Natural killer cell (primary cell): ENCODE measurements around the gene MACO1. TPM values are rescaled to one million over a fixed set of nuclear protein-coding genes. Genes with fewer than 3 reads are reported as not detected.

Source experiments
- ATAC-seq, 3 donors: fragments of 150-1000 bp in 2 of 3; fragments of 200-7000 bp in 1 of 3; cut with Tn5 transposase; 1 replicate in 1 of 3; 2 replicates in 2 of 3; pipeline ENCODE4 v1.10.0; 2021; ENCODE audit warnings: mild to moderate bottlenecking in 2 of 3, moderate library complexity in 2 of 3
- DNase-seq, 2 donors: peaks; one replicate each; pipeline versions ENCODE4 v3.0.0 to v3.0.0-alpha.2; 2013 to 2021; ENCODE audit warnings: mixed read lengths in 1 of 2
- H3K27ac ChIP-seq: one replicate; pipeline ENCODE4 v1.5.1; 2013; ENCODE audit warnings: mild to moderate bottlenecking, low read length
- H3K27me3 ChIP-seq: one replicate; pipeline ENCODE4 v1.6.1; 2013; ENCODE audit warnings: low read length; ENCODE audit not compliant: control insufficient read depth, insufficient read depth
- H3K36me3 ChIP-seq: one replicate; pipeline ENCODE4 v1.6.1; 2013; ENCODE audit warnings: low read length; ENCODE audit not compliant: control insufficient read depth, insufficient read depth
- H3K4me1 ChIP-seq: one replicate; pipeline ENCODE4 v1.6.1; 2013; ENCODE audit warnings: low read length; ENCODE audit not compliant: control insufficient read depth, insufficient read depth
- H3K4me3 ChIP-seq: one replicate; pipeline ENCODE4 v1.5.1; 2013; ENCODE audit warnings: low read length
- H3K9me3 ChIP-seq: one replicate; pipeline ENCODE4 v1.6.1; 2013; ENCODE audit warnings: low read length; ENCODE audit not compliant: control insufficient read depth, insufficient read depth
- H3K27ac Mint-ChIP-seq, 2 donors: one replicate each; pipeline ENCODE4 v1.8.0; 2022; ENCODE audit warnings: mild to moderate bottlenecking in 2 of 2, mixed read lengths in 2 of 2, moderate library complexity in 1 of 2
- H3K27me3 Mint-ChIP-seq, 2 donors: one replicate each; pipeline ENCODE4 v1.8.0; 2022; ENCODE audit warnings: low read depth in 2 of 2, mixed read lengths in 2 of 2
- H3K36me3 Mint-ChIP-seq: one replicate; pipeline ENCODE4 v1.8.0; 2022; ENCODE audit warnings: mixed read lengths
- H3K4me1 Mint-ChIP-seq, 2 donors: one replicate each; pipeline ENCODE4 v1.8.0; 2022; ENCODE audit warnings: mixed read lengths in 2 of 2
- H3K4me3 Mint-ChIP-seq: one replicate; pipeline ENCODE4 v1.8.0; 2022; ENCODE audit warnings: mild to moderate bottlenecking, moderate library complexity, mixed read lengths
- H3K9me3 Mint-ChIP-seq, 2 donors: one replicate each; pipeline ENCODE4 v1.8.0; 2022; ENCODE audit warnings: mixed read lengths in 2 of 2
- WGBS: methylation state at CpG from one replicate; pipeline ENCODE4 v1.1.7; 2013; ENCODE audit warnings: missing lambda C conversion rate; ENCODE audit not compliant: insufficient coverage; 5-methylcytosine and 5-hydroxymethylcytosine counted together
- intact Hi-C: fragments of 100-400 bp; cut with micrococcal nuclease; formaldehyde crosslinking; loops from one replicate; pipeline ENCODE4 v1.14.2; 2022
- total RNA-seq, 4 donors: library from RNA; stranded (reverse); fragments of 120-200 nt in 1 of 4; gene quantifications; one replicate each; pipeline versions ENCODE4 v1.2.3 to v1.2.4, GENCODE V29; 2013 to 2022
- TF ChIP-seq, protein P1 (sequence below): fragments of 200-600 bp; IDR thresholded peaks from one replicate; pipeline ENCODE4 v1.8.0; 2022; ENCODE audit warnings: antibody characterized with exemption

MACO1 gene
- total RNA-seq, 3 donors from 2014 or later (not counting 1 experiment from before 2014, with no cell fraction given) = 15.9 to 19.6 (median 16.9) TPM

DNA sequence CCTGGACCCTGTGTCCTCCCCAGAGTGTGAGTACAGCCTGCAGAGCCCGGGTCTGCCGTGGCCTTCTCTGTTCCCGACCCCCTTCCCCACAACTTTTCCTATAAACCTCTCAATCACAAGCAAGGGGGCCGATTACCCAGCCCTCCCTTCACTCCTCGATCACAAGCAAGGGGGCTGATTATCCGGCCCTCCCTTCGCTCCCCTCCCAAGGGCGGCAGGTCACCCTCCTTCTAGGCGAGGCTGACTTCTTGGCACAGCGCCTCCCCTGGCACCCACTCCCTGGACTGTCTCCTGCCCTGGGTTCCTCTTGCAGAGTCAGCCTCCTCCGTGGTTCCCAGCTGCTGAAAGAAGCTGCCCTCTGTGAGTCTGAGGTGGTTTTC lies 100.4 kb downstream of the MACO1 start:
- H3K4me3 Mint-ChIP-seq = no peak overlapping the region
- DNase-seq = no peak

DNA sequence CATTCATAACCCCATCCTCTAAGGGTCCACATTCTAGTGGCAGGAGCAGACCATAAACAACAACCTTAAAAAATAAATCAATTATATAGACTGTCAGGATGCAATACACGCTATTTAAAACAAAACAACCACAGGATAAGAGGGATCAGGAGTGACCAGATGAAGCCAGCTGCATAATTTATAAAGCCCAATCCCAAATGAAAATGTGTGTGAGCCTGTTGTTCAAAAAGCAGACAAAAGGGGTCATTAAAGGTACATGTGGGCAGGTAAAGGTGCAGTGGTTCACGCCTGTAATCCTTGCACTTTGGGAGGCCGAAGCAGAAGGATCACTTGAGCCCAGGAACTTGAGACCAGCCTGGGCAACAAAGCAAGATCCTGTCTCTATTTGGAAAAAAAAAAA lies 102.3 kb downstream of the MACO1 start:
- H3K27me3 ChIP-seq = no peaks in the 10 kb centered on the region
- Mint-ChIP-seq H3K27me3 (no peaks in the 10 kb centered on the region), H3K36me3 (no peaks in the 10 kb centered on the region), H3K4me1 (no peaks in the 10 kb centered on the region), H3K4me3 (no peak overlapping the region), H3K27ac (no peak overlapping the region), H3K9me3 (no peaks in the 10 kb centered on the region)
- intact Hi-C loops = no loop called here
- DNase-seq = peak in 1 of 2 donors; percentile 38
- no peaks in the 10 kb centered on the region for H3K4me1 ChIP-seq
- TF ChIP-seq, protein P1, sequence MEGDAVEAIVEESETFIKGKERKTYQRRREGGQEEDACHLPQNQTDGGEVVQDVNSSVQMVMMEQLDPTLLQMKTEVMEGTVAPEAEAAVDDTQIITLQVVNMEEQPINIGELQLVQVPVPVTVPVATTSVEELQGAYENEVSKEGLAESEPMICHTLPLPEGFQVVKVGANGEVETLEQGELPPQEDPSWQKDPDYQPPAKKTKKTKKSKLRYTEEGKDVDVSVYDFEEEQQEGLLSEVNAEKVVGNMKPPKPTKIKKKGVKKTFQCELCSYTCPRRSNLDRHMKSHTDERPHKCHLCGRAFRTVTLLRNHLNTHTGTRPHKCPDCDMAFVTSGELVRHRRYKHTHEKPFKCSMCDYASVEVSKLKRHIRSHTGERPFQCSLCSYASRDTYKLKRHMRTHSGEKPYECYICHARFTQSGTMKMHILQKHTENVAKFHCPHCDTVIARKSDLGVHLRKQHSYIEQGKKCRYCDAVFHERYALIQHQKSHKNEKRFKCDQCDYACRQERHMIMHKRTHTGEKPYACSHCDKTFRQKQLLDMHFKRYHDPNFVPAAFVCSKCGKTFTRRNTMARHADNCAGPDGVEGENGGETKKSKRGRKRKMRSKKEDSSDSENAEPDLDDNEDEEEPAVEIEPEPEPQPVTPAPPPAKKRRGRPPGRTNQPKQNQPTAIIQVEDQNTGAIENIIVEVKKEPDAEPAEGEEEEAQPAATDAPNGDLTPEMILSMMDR = no peak
- no peak overlapping the region for H3K27ac ChIP-seq
- WGBS = 83% methylated on average over 2 of the region's 3 CpGs
- H3K36me3 ChIP-seq = no peaks in the 10 kb centered on the region
- ATAC-seq = no peak
- H3K4me3 ChIP-seq = no peak overlapping the region
- H3K9me3 ChIP-seq = no peaks in the 10 kb centered on the region

More for the DNA sequence above, 100.4 kb downstream of the MACO1 start:
- TF ChIP-seq, protein P1 = no peak
- Histone ChIP-seq H3K4me1 (no peaks in the 10 kb centered on the region), H3K36me3 (no peaks in the 10 kb centered on the region), H3K27ac (no peak overlapping the region), H3K27me3 (no peaks in the 10 kb centered on the region), H3K9me3 (no peaks in the 10 kb centered on the region), H3K4me3 (no peak overlapping the region)
- ATAC-seq = no peak
- intact Hi-C loops = no loop called here
- Mint-ChIP-seq H3K36me3 (no peaks in the 10 kb centered on the region), H3K27me3 (no peaks in the 10 kb centered on the region), H3K27ac (no peak overlapping the region), H3K9me3 (no peaks in the 10 kb centered on the region), H3K4me1 (no peaks in the 10 kb centered on the region)
- 87% methylated on average over 11 of the region's 11 CpGs for WGBS

DNA sequence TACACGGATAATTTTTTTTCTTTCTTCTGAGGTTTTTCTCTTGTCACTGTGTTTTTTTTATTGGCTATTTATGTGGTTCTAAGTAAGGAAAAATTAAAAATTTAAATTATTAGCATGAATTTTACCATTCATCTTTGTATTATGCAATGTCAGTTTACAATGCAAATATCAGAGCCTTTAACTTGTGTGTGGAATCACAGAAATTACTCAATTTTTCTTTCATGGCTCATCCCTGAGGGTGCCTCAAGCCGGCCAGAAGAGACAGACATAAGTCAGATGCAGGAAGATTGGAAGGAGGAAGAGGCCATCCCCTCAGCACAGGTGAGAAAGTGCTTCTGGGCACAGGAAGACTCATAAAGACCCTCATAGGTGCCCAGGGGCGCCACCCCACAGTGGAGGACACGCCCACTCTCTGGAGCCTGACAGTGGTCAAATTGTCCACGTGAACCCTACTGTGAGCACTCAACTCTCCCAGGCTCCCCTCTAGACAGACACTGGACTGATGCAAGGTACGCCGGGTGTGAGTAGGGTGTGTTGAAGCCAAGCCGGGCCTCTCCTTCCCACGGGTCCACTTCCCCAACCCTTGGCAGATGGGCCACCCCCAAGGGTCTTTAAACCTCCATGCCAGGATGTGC lies 103.2 kb downstream of the MACO1 start:
- TF ChIP-seq, protein P1 = no peak
- Mint-ChIP-seq H3K36me3 (no peaks in the 10 kb centered on the region), H3K27me3 (no peaks in the 10 kb centered on the region), H3K27ac (no peak overlapping the region), H3K9me3 (no peaks in the 10 kb centered on the region), H3K4me3 (no peak overlapping the region), H3K4me1 (no peaks in the 10 kb centered on the region)
- DNase-seq (no peak), ATAC-seq (no peak)
- intact Hi-C loops = no loop called here
- Histone ChIP-seq H3K9me3 (no peaks in the 10 kb centered on the region), H3K36me3 (no peaks in the 10 kb centered on the region), H3K27ac (no peak overlapping the region), H3K4me1 (no peaks in the 10 kb centered on the region), H3K27me3 (no peaks in the 10 kb centered on the region), H3K4me3 (no peak overlapping the region)
- WGBS = 84% methylated on average over 8 of the region's 9 CpGs

DNA sequence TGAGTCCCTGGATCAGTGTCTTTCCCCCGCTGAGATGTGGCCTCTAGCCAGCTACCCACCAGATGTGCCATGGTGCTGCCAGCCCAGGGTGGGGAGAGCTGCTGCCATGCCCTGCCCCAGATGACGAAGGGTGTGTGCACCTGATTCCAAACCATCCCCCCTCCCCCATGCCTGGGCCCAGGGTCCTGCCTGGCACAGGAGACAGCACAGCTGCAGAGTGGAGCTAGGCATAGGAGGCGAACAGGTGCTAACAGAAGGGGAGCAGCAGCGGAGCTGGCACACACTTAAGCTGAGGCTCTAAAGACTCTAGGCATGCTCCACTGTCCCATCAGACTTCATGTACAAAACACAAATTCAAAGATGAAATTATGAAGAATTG lies 103.7 kb downstream of the MACO1 start:
- ATAC-seq (no peak), DNase-seq (no peak)
- Histone ChIP-seq H3K9me3 (no peaks in the 10 kb centered on the region), H3K4me1 (no peaks in the 10 kb centered on the region), H3K36me3 (no peaks in the 10 kb centered on the region), H3K27ac (no peak overlapping the region), H3K4me3 (no peak overlapping the region), H3K27me3 (no peaks in the 10 kb centered on the region)
- TF ChIP-seq, protein P1 = no peak
- Mint-ChIP-seq H3K4me1 (no peaks in the 10 kb centered on the region), H3K27ac (no peak overlapping the region), H3K4me3 (no peak overlapping the region), H3K27me3 (no peaks in the 10 kb centered on the region), H3K9me3 (no peaks in the 10 kb centered on the region), H3K36me3 (no peaks in the 10 kb centered on the region)
- intact Hi-C loops = no loop called here
- WGBS = 91% methylated on average over 4 of the region's 4 CpGs
